ENCODE data around the gene OLIG2. TPM values are rescaled to one million over a fixed set of nuclear protein-coding genes. Genes with fewer than 3 reads are reported as not detected.

Gene OLIG2
- total RNA-seq, 1 experiment from 2014 or later, result not detected

DNA sequence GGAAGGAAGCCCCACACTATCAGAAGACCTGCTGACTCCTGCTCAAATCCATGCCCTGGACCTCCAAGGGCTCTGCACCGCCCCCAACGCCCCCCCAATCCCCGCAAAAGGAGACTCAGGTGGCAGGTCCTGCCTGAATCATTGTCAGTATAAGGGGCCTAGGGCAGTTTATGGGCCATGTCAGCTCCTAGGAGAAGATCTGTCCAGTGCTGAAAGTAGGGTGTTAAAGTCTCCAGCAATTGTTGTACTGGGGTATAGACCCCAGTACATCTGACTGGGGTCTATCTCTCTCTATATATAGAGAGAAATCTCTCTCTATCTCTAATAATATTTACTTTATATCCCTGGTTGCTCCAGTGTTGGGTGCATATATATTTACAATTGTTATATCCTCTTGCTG, 12.1 kb upstream of the OLIG2 start:
- no peak for ATAC-seq
- CTCF ChIA-PET, result no interaction called here
- BruUV-seq (replicated peaks), result no TSS peak

More for the DNA sequence above, 12.1 kb upstream of the OLIG2 start:
- intact Hi-C loops (cut with micrococcal nuclease), result no loop called here
- ChIA-PET RAD21 (ENCODE audit: low non-redundant PET in 1 of 2, low total read pairs in 2 of 2, uncharacterized antibody in 2 of 2, unreplicated experiment in 2 of 2) (no interaction called here), POLR2A (no interaction called here)
- no peaks in the 10 kb centered on the region for H3K9me2 ChIP-seq (ENCODE audit: insufficient read depth)
- DNase-seq (ENCODE audit: low read depth, low spot score), result no peak
- no peaks in the 10 kb centered on the region for H3K9me3 ChIP-seq (ENCODE audit: control insufficient read depth in 1 of 2, insufficient read depth in 1 of 2, low read depth in 1 of 2, low read length in 2 of 2)
- no peak overlapping the region for H3K4me3 ChIP-seq (replicated peaks in 1 of 2; ENCODE audit: low read depth in 1 of 2, low read length in 2 of 2)
- no peak overlapping the region for H3K4me2 ChIP-seq (ENCODE audit: low read length)
- H3K4me1 ChIP-seq (ENCODE audit: control insufficient read depth in 1 of 2, insufficient read depth in 2 of 2, low read length in 2 of 2), result peaks cover 0 to 7% of the 10 kb centered on the region in 2 experiments; a peak in 2 of 4 replicates
- H3K27ac ChIP-seq (ENCODE audit: low read depth, low read length), result no peak overlapping the region
- H3K9ac ChIP-seq (ENCODE audit: low read length), result no peak overlapping the region
- TF ChIP-seq ELF1 (IDR thresholded peaks at IDR 0.05; ENCODE audit: borderline replicate concordance, low read depth) (no peak), FOSL1 (IDR thresholded peaks at IDR 0.05; ENCODE audit: low read depth) (no peak)
- TF ChIP-seq, protein P1, sequence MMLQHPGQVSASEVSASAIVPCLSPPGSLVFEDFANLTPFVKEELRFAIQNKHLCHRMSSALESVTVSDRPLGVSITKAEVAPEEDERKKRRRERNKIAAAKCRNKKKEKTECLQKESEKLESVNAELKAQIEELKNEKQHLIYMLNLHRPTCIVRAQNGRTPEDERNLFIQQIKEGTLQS (IDR thresholded peaks at IDR 0.05), result no peak
- TF ChIP-seq, protein P2, sequence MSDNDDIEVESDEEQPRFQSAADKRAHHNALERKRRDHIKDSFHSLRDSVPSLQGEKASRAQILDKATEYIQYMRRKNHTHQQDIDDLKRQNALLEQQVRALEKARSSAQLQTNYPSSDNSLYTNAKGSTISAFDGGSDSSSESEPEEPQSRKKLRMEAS (IDR thresholded peaks at IDR 0.05), result no peak
- TF ChIP-seq, protein P3, sequence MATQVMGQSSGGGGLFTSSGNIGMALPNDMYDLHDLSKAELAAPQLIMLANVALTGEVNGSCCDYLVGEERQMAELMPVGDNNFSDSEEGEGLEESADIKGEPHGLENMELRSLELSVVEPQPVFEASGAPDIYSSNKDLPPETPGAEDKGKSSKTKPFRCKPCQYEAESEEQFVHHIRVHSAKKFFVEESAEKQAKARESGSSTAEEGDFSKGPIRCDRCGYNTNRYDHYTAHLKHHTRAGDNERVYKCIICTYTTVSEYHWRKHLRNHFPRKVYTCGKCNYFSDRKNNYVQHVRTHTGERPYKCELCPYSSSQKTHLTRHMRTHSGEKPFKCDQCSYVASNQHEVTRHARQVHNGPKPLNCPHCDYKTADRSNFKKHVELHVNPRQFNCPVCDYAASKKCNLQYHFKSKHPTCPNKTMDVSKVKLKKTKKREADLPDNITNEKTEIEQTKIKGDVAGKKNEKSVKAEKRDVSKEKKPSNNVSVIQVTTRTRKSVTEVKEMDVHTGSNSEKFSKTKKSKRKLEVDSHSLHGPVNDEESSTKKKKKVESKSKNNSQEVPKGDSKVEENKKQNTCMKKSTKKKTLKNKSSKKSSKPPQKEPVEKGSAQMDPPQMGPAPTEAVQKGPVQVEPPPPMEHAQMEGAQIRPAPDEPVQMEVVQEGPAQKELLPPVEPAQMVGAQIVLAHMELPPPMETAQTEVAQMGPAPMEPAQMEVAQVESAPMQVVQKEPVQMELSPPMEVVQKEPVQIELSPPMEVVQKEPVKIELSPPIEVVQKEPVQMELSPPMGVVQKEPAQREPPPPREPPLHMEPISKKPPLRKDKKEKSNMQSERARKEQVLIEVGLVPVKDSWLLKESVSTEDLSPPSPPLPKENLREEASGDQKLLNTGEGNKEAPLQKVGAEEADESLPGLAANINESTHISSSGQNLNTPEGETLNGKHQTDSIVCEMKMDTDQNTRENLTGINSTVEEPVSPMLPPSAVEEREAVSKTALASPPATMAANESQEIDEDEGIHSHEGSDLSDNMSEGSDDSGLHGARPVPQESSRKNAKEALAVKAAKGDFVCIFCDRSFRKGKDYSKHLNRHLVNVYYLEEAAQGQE (IDR thresholded peaks at IDR 0.05; ENCODE audit: low read depth), result peak; percentile 17; the same call in 1 of the 2 replicates
- H3K36me3 ChIP-seq (ENCODE audit: control insufficient read depth in 1 of 2, insufficient read depth in 2 of 2, low read length in 2 of 2), result no peaks in the 10 kb centered on the region
- no peaks in the 10 kb centered on the region for H3K79me2 ChIP-seq (ENCODE audit: insufficient read depth, low read length)
- no peaks in the 10 kb centered on the region; the same call in 1 of the 2 replicates for H3K27me3 ChIP-seq (ENCODE audit: insufficient read depth, low read length)
- H4K20me1 ChIP-seq (ENCODE audit: insufficient read depth), result no peaks in the 10 kb centered on the region
- H2AFZ ChIP-seq (ENCODE audit: low read depth, low read length, poor library complexity, severe bottlenecking), result no peak overlapping the region
